Measurements from ENCODE around the gene KSR1.

GRCh38 chr17:27593857-27594255, 137.6 kb downstream of the KSR1 start:
- TF ChIP-seq, protein P1, sequence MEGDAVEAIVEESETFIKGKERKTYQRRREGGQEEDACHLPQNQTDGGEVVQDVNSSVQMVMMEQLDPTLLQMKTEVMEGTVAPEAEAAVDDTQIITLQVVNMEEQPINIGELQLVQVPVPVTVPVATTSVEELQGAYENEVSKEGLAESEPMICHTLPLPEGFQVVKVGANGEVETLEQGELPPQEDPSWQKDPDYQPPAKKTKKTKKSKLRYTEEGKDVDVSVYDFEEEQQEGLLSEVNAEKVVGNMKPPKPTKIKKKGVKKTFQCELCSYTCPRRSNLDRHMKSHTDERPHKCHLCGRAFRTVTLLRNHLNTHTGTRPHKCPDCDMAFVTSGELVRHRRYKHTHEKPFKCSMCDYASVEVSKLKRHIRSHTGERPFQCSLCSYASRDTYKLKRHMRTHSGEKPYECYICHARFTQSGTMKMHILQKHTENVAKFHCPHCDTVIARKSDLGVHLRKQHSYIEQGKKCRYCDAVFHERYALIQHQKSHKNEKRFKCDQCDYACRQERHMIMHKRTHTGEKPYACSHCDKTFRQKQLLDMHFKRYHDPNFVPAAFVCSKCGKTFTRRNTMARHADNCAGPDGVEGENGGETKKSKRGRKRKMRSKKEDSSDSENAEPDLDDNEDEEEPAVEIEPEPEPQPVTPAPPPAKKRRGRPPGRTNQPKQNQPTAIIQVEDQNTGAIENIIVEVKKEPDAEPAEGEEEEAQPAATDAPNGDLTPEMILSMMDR (IDR thresholded peaks at IDR 0.05; ENCODE audit: insufficient read depth, low read depth, low read length), result no peak
- no peak for TF ChIP-seq EZH2 (IDR thresholded peaks at IDR 0.05; ENCODE audit: insufficient read depth, low read length)
